Activated CD8-positive, alpha-beta T cell treated with anti-CD3 and anti-CD28 coated beads for 36 hours (primary cell): Measurements from ENCODE around the gene AUTS2. TPM values are rescaled to one million over a fixed set of nuclear protein-coding genes. Genes with fewer than 3 reads are reported as not detected.

Experiments used
- ATAC-seq: fragments of 200-7000 bp; cut with Tn5 transposase; one replicate; pipeline ENCODE4 v1.10.0; 2021; ENCODE audit warnings: mild to moderate bottlenecking, moderate library complexity
- CTCF ChIA-PET: fragments of 350-600 bp; sonication (Branson Sonifier 250); formaldehyde crosslinking; loops from one replicate; lab custom pipeline; 2021; ENCODE audit warnings: antibody characterized with exemption; lab: Charles Lee
- POLR2A ChIA-PET: fragments of 350-600 bp; sonication (Branson Sonifier 250); formaldehyde crosslinking; loops from one replicate; lab custom pipeline; 2021; ENCODE audit warnings: antibody characterized with exemption; lab: Charles Lee
- DNase-seq: peaks from one replicate; pipeline ENCODE4 v3.0.0-alpha.2; 2020
- H3K27ac Mint-ChIP-seq: one replicate; pipeline ENCODE4 v1.8.0; 2021; ENCODE audit warnings: mild to moderate bottlenecking, mixed read lengths
- H3K27me3 Mint-ChIP-seq: one replicate; pipeline ENCODE4 v1.8.0; 2021; ENCODE audit warnings: mixed read lengths
- H3K36me3 Mint-ChIP-seq: one replicate; pipeline ENCODE4 v1.8.0; 2021; ENCODE audit warnings: low read depth, mixed read lengths
- H3K4me1 Mint-ChIP-seq: one replicate; pipeline ENCODE4 v1.8.0; 2021; ENCODE audit warnings: low read depth, mixed read lengths
- H3K4me3 Mint-ChIP-seq: one replicate; pipeline ENCODE4 v1.8.0; 2021; ENCODE audit warnings: mild to moderate bottlenecking, moderate library complexity, mixed read lengths
- H3K9me3 Mint-ChIP-seq: one replicate; pipeline ENCODE4 v1.8.0; 2021; ENCODE audit warnings: mixed read lengths
- intact Hi-C: fragments of 100-400 bp; cut with micrococcal nuclease; formaldehyde crosslinking; loops from one replicate; pipeline ENCODE4 v1.10.0; 2022
- total RNA-seq, 2 experiments: library from RNA; stranded (reverse); gene quantifications; one replicate each; pipeline ENCODE4 v1.2.3, GENCODE V29; 2021
- TF ChIP-seq, protein P1 (sequence below): fragments of 200-600 bp; IDR thresholded peaks from one replicate; pipeline ENCODE4 v1.8.0; 2022; ENCODE audit warnings: antibody characterized with exemption, mild to moderate bottlenecking

AUTS2 gene
- total RNA-seq, 2 experiments from 2014 or later = 3.1 to 3.3 TPM

DNA sequence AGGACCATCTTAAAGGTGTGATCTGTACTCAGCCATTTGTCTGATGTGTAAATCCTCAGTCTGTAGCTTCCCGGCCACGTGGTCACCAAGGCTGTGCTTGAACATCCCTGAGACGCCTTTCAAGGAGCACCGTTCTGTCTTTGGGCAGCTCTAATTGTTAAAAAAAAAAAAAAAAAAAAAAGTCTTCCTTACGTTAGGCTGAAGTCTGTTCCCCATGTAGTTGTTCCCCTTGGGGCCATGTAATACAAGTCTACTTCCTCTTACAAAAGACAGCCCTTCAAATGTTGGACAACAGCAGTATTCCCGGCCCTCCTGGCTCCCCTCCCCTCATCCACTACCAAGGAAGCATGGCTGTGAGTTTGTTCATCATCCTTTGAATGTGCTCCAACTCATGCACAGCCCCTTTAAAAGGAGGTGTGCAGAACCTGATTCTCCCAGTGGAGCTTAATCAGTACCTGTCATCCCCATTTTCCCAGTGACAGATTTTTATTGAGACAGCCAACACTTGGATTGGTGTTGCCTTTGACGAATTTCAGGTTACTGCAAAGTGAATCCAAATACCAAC, 1141.5 kb downstream of the AUTS2 start:
- TF ChIP-seq, protein P1, sequence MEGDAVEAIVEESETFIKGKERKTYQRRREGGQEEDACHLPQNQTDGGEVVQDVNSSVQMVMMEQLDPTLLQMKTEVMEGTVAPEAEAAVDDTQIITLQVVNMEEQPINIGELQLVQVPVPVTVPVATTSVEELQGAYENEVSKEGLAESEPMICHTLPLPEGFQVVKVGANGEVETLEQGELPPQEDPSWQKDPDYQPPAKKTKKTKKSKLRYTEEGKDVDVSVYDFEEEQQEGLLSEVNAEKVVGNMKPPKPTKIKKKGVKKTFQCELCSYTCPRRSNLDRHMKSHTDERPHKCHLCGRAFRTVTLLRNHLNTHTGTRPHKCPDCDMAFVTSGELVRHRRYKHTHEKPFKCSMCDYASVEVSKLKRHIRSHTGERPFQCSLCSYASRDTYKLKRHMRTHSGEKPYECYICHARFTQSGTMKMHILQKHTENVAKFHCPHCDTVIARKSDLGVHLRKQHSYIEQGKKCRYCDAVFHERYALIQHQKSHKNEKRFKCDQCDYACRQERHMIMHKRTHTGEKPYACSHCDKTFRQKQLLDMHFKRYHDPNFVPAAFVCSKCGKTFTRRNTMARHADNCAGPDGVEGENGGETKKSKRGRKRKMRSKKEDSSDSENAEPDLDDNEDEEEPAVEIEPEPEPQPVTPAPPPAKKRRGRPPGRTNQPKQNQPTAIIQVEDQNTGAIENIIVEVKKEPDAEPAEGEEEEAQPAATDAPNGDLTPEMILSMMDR = no peak
- H3K27me3 Mint-ChIP-seq = no peaks in the 10 kb centered on the region
- CTCF ChIA-PET = interaction anchor here (1.2 kb wide), 1 partner anchor 10 kb away, joined by 4 read pairs; no protein-coding TSS in a partner anchor
- DNase-seq (no peak), ATAC-seq (no peak)
- POLR2A ChIA-PET = interaction anchor here (0.6 kb wide), 1 partner anchor 501 kb away, joined by 3 read pairs; no protein-coding TSS in a partner anchor
- H3K4me1 Mint-ChIP-seq = peaks cover 17% of the 10 kb centered on the region
- no peaks in the 10 kb centered on the region for H3K9me3 Mint-ChIP-seq
- H3K36me3 Mint-ChIP-seq = no peaks in the 10 kb centered on the region
- intact Hi-C loops = no loop called here
- no peak overlapping the region for H3K27ac Mint-ChIP-seq
- no peak overlapping the region for H3K4me3 Mint-ChIP-seq

- H3K27ac Mint-ChIP-seq = no peak overlapping the region
Measured at GRCh38 chr7:70741666-70742065, 1143.4 kb downstream of the AUTS2 start.

GRCh38 chr7:70743531-70744325, 1145.5 kb downstream of the AUTS2 start:
- intact Hi-C loops = no loop called here
- Mint-ChIP-seq H3K9me3 (no peaks in the 10 kb centered on the region), H3K36me3 (no peaks in the 10 kb centered on the region), H3K27ac (no peak overlapping the region), H3K27me3 (no peaks in the 10 kb centered on the region), H3K4me1 (peaks cover 3% of the 10 kb centered on the region), H3K4me3 (no peak overlapping the region)
- DNase-seq = no peak
- ChIA-PET POLR2A (no interaction called here), CTCF (no interaction called here)
- ATAC-seq = no peak
- TF ChIP-seq, protein P1 = no peak

More at GRCh38 chr7:70741666-70742065, 1143.4 kb downstream of the AUTS2 start:
- peaks cover 15% of the 10 kb centered on the region for H3K4me1 Mint-ChIP-seq
- CTCF ChIA-PET = no interaction called here
- TF ChIP-seq, protein P1 = no peak
- no peaks in the 10 kb centered on the region for H3K36me3 Mint-ChIP-seq
- DNase-seq (no peak), ATAC-seq (no peak)
- intact Hi-C loops = no loop called here
- no peaks in the 10 kb centered on the region for H3K9me3 Mint-ChIP-seq
- no peaks in the 10 kb centered on the region for H3K27me3 Mint-ChIP-seq
- POLR2A ChIA-PET = no interaction called here
- H3K4me3 Mint-ChIP-seq = no peak overlapping the region

- Mint-ChIP-seq H3K9me3 (no peaks in the 10 kb centered on the region), H3K4me1 (peaks cover 3% of the 10 kb centered on the region), H3K27me3 (no peaks in the 10 kb centered on the region), H3K4me3 (no peak overlapping the region), H3K36me3 (no peaks in the 10 kb centered on the region), H3K27ac (no peak overlapping the region)
- TF ChIP-seq, protein P1 = no peak
- ChIA-PET CTCF (no interaction called here), POLR2A (no interaction called here)
- intact Hi-C loops = no loop called here
- ATAC-seq = no peak
- DNase-seq = no peak
Measured at GRCh38 chr7:70744492-70744891, 1146.2 kb downstream of the AUTS2 start.

GRCh38 chr7:70749831-70750230, 1151.6 kb downstream of the AUTS2 start:
- no peaks in the 10 kb centered on the region for H3K27me3 Mint-ChIP-seq
- no peak for DNase-seq
- TF ChIP-seq, protein P1 = no peak
- POLR2A ChIA-PET = no interaction called here
- intact Hi-C loops = no loop called here
- H3K4me1 Mint-ChIP-seq = no peaks in the 10 kb centered on the region
- no peak overlapping the region for H3K4me3 Mint-ChIP-seq
- H3K27ac Mint-ChIP-seq = no peak overlapping the region
- no peaks in the 10 kb centered on the region for H3K36me3 Mint-ChIP-seq
- no peak for ATAC-seq
- CTCF ChIA-PET = interaction anchor here (1.0 kb wide), 1 partner anchor 10 kb away, joined by 4 read pairs; no protein-coding TSS in a partner anchor
- H3K9me3 Mint-ChIP-seq = no peaks in the 10 kb centered on the region
